Activated gamma-delta T cell (primary cell): ENCODE measurements around the gene POLR1F.

ENCODE experiments used
- DNase-seq: peaks from one replicate; lab custom pipeline; 2025; lab: John Stamatoyannopoulos, UW

The POLR1F gene

DNA sequence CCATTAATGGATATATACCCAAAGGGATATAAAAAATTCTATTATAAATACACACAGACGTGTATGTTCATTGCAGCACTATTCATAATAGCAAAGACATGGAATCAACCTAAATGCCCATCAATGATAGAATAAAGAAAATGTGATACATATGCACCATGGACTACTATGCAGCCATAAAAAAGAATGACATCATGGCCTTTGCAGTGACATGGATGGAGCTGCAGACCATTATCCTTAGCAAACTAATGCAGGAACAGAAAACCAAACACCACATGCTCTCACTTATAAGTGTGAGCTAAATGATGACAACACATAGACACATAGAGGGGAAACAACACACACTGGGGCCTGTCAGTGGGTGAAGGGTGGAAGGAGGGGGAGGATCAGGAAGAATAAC lies 33.0 kb downstream of the POLR1F start:
- no peak for DNase-seq

DNA sequence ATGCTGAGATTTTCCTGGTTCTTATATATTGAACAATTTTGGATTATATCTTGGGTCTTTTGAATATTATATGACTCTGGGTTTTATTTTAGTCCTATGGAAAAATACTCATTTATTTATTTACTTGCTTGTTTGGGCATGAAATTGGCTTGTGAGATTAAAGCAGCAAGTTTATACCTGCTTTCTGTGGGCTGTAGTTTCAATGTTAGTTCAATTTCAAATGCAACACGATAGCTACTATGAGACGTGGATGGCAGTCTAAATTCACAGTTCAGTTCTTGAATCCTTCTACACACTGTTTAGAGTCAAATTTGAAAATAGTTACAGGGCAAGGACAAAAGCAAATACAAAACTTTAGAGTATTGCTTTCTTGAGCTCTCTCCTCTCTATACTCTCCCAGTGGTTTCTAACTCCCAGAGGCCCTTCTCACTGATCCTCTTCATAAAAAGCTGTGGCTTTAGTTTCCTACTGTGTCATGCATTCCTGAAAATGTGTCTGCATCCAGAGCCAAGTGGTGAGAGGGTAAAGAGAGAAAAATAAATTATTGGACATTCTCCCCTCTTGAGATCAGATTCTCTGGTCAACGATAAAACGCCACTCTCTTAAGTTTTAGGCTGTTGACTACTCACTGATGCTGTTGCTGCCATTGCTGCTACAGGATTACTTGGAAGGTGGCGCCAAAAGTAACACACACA lies 34.4 kb downstream of the POLR1F start:
- no peak for DNase-seq

DNA sequence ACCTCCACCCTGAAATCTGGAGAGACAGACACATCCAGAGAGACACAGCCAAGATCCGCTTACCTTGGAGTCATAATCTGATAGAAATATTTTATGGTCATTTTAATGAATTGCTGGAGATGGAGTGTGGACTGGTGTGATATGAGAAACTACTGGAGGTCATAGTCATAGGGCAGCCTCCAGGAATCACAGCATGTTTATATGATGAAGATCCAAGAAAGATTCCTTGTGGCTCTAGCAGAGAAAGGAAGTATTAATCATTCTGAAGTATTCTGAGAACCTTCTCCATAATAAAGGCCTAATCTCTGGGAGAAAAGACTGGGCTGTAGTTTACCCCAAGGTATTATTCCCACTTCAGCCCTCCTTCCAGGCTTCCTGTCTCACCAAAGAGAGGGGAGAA lies 38.0 kb downstream of the POLR1F start:
- DNase-seq: no peak

DNA sequence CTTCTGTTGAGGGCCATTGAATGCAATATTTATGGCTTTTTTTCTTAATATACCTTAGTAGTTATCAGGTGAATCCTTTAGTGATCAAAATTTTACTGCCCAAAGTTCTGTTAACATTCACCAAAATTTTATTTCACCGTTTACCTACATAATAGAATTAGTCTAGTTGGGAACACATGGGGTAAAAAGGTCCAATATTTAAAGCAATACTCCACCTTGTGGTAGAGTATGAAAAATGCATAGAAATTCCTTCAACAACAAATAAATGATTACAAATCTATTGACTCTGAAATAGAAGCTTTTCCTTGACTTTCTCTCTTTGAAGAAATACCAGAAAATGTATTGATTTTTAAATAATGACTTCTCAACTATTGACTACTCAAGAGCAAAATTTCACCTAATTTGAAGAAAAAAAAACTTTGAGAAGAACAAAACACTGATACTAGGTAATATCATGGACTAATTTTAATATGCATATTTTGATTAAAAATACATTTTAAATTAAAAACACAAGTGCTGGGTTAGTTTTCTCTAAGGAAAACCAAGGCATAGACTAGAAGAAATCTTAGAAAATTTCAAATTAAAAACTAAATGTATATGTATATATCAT lies 43.3 kb downstream of the POLR1F start:
- DNase-seq: no peak

DNA sequence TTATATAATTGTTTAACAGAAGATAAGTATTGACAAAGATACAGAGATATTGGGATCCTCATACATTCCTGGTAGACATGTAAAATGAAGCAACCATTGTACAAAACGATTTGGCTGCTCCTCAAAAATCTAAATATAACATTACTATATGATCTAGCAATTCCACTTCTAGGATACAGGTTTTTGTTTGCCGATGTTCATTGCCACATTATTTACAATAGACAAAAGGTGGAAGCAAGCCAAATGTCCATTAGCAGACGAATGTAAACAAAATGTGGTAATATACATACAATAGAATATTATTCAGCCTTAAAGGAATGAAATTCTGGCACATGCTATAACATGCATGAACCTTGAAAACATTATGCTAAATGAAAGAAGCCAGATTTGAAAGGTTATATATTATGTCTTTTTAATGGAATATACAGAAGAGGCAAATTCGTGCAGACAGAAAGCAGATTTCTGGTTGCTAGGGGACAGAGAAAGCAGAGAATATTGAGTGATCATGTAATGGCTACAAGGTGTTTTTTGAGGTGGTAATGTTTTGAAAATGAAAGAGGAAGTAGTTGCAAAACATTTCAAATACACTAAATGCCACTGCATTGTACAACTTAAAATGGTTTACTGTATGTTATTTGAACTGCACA lies 44.9 kb downstream of the POLR1F start:
- DNase-seq: no peak

- DNase-seq: no peak
Observed at GRCh38 chr7:19648791-19649190, 60.0 kb downstream of the POLR1F start.
